AG09319 (cell line): ENCODE data around the gene PTPRC.

Source experiments
- DNase-seq: peaks from one replicate; pipeline ENCODE4 v3.0.0-alpha.2; 2010; ENCODE audit warnings: low read depth; ENCODE audit errors: extremely low read depth
- TF ChIP-seq, protein P1 (sequence below): IDR thresholded peaks from 2 replicates; pipeline ENCODE4 v1.5.1; 2011; ENCODE audit warnings: low read depth, mild to moderate bottlenecking, inconsistent platforms, low read length, moderate library complexity

The PTPRC gene

DNA sequence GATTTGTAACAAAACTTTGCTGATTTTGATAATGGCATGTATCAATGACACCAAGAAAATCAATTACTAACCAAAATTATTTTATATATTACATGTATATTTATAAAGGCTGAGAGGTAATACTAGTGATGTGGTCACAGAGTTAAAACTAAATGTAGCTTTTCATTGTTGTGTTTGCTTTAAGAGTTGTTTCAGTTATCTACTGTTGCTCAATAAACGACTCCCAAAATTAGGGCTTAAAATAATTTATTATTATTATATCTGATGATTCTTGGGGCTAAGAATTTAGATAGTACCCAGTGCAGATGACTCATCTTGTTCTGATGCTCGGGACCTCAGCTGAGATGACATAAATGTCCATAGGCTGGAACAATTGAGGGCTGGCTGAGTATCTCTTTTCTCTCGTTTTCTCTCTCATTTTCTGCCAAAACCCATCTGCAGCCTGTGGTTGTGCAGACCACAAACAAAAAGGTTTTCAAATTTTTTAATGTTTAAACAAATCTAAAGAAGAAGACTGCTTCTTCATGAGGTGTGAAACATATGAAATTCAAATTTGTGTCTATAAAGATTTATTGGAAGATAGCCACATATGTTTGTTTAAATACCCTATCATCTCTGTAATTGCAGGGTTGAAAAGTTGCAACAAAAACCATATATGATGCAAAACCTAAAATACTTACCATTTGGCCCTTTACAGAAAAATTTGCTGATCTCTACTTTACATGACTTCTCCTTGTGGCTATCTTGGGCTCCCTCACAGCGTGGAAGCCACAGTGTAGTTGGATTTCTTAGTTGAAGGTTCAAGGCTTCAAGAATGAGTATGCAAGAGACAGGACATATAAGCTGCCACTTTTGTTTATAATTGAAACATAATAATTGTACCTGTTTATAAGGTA lies 14.8 kb upstream of the PTPRC start:
- DNase-seq = no peak
- TF ChIP-seq, protein P1, sequence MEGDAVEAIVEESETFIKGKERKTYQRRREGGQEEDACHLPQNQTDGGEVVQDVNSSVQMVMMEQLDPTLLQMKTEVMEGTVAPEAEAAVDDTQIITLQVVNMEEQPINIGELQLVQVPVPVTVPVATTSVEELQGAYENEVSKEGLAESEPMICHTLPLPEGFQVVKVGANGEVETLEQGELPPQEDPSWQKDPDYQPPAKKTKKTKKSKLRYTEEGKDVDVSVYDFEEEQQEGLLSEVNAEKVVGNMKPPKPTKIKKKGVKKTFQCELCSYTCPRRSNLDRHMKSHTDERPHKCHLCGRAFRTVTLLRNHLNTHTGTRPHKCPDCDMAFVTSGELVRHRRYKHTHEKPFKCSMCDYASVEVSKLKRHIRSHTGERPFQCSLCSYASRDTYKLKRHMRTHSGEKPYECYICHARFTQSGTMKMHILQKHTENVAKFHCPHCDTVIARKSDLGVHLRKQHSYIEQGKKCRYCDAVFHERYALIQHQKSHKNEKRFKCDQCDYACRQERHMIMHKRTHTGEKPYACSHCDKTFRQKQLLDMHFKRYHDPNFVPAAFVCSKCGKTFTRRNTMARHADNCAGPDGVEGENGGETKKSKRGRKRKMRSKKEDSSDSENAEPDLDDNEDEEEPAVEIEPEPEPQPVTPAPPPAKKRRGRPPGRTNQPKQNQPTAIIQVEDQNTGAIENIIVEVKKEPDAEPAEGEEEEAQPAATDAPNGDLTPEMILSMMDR = no peak

DNA sequence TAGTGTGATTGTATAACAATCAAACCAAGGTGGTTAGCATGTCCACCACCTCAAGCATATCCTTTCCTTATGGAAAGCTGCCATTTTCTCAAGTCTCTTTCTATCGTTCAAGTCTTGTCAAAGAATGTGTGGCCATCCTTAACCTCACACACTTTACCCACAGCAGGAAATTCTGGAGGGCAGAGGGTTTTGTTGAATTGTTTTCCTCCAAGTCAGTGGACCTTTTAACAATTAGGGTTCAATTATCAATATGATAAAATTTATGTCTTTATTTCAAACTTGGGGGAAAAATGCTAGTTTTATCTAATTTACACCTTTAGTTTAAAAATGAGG lies 14.2 kb upstream of the PTPRC start:
- TF ChIP-seq, protein P1 = no peak
- DNase-seq = no peak

DNA sequence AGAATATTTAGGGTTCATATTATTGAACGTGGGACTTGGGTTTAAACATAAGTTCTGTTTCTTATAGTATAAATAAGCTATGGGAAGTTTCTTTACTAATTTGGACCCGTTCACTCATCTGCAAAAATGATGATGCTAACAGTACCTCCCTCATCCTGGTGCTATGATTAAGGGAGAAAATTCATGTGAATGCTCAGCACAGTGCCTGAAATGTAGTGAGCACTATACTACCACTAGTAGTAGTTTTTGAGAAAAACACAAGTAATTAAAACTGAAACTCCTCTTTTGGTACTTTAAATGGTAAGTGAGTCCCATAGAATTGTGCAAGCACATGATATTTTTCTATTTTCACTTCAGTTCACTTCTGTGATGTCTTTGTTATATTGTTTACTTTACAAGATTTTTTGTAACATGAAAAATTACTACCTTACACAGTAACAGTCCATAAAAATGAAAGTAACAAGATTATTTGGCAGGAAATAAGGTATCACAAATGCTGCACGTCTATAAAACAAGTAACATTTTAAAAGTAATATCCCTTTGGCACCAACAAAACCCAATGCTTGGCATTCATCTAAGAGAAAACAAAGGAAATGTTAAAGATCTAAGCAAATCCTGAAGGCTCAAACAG lies 11.3 kb upstream of the PTPRC start:
- TF ChIP-seq, protein P1 = no peak
- DNase-seq = no peak

- no peak for DNase-seq
- TF ChIP-seq, protein P1 = no peak
These were observed 10.8 kb upstream of the PTPRC start for GRCh38 chr1:198628067-198628455.

- no peak for DNase-seq
- TF ChIP-seq, protein P1 = no peak
These were observed 9.2 kb upstream of the PTPRC start for GRCh38 chr1:198629610-198630009.

- DNase-seq = no peak
- TF ChIP-seq, protein P1 = no peak
These were observed 8.0 kb upstream of the PTPRC start for GRCh38 chr1:198630863-198631262.

DNA sequence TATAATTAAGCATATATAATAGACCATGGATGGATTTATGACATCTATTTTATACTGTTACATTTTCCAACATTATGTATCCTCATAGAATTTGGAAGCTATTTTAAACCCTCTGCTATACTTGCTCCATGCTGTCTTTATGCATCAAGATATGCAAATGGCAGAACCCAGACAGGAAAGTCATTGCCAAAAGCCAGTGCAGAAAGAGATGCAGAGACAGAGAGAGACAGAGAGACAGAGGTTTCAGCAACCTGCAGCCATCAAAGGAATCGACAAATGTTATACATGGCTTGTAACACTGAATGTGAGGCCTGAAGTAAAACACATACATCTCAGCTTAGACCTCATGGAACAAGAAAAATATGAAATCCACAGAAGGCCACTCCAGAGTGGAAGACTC lies 7.5 kb upstream of the PTPRC start:
- DNase-seq = no peak

More for the DNA sequence above, 7.5 kb upstream of the PTPRC start:
- TF ChIP-seq, protein P1 = no peak
